Lower lobe of right lung (tissue), 2 donors: ENCODE measurements around the gene REL. TPM values are rescaled to one million over a fixed set of nuclear protein-coding genes. Genes with fewer than 3 reads are reported as not detected.

Experiments
- ATAC-seq, 2 donors: fragments of 200-7000 bp; cut with Tn5 transposase; one replicate each; pipeline ENCODE4 v1.9.1; 2020 to 2022; ENCODE audit warnings: mild to moderate bottlenecking in 2 of 2, moderate library complexity in 2 of 2
- DNase-seq: peaks from one replicate; pipeline ENCODE4 v3.0.0-alpha.2; 2020
- H3K27ac ChIP-seq: fragments of 200-600 bp; one replicate; pipeline ENCODE4 v1.8.0; 2022
- H3K27me3 ChIP-seq: fragments of 200-600 bp; one replicate; pipeline ENCODE4 v1.8.0; 2022; ENCODE audit warnings: low read depth
- H3K36me3 ChIP-seq: fragments of 200-600 bp; one replicate; pipeline ENCODE4 v1.8.0; 2022; ENCODE audit warnings: mild to moderate bottlenecking
- H3K4me1 ChIP-seq: fragments of 200-600 bp; one replicate; pipeline ENCODE4 v1.8.0; 2022
- H3K4me3 ChIP-seq: fragments of 200-600 bp; one replicate; pipeline ENCODE4 v1.8.0; 2022; ENCODE audit warnings: mild to moderate bottlenecking
- H3K9me3 ChIP-seq: fragments of 200-600 bp; one replicate; pipeline ENCODE4 v1.8.0; 2022
- CTCF ChIP-seq: fragments of 200-600 bp; IDR thresholded peaks from one replicate; pipeline ENCODE4 v1.8.0; 2022; ENCODE audit warnings: antibody characterized with exemption, mild to moderate bottlenecking
- intact Hi-C: fragments of 100-400 bp; cut with DNase I; formaldehyde crosslinking; loops from one replicate; pipeline ENCODE4 v1.11.0; 2022
- total RNA-seq: library from RNA; stranded (reverse); fragmentation: NEBNext Ultra II Directional; extraction: Animal tissue kit (Norgen Biotek cat#: 25700); gene quantifications from one replicate; pipeline ENCODE4 v1.2.1, GENCODE V29; 2021
- donor health status: DM: no; HTN: yes; CAD: no; lungs with severe emphysema.

The REL gene
- total RNA-seq, 1 donor from 2014 or later = 33.6 TPM

GRCh38 chr2:60957643-60958042 lies 76.3 kb downstream of the REL start:
- no peak overlapping the region for H3K4me3 ChIP-seq
- no peak for ATAC-seq
- no peaks in the 10 kb centered on the region for H3K9me3 ChIP-seq
- peaks cover 20% of the 10 kb centered on the region for H3K36me3 ChIP-seq
- intact Hi-C loops = no loop called here
- no peak overlapping the region for H3K27ac ChIP-seq
- no peaks in the 10 kb centered on the region for H3K4me1 ChIP-seq
- no peak for DNase-seq
- TF ChIP-seq CTCF = no peak
- no peaks in the 10 kb centered on the region for H3K27me3 ChIP-seq

GRCh38 chr2:60958361-60958760 lies 77.0 kb downstream of the REL start:
- no peak for DNase-seq
- H3K9me3 ChIP-seq = no peaks in the 10 kb centered on the region
- H3K4me1 ChIP-seq = no peaks in the 10 kb centered on the region
- H3K4me3 ChIP-seq = no peak overlapping the region
- ATAC-seq = no peak
- no peak for TF ChIP-seq CTCF
- no peak overlapping the region for H3K27ac ChIP-seq
- H3K36me3 ChIP-seq = peaks cover 17% of the 10 kb centered on the region
- no peaks in the 10 kb centered on the region for H3K27me3 ChIP-seq
- intact Hi-C loops = no loop called here

- Histone ChIP-seq H3K36me3 (peaks cover 14% of the 10 kb centered on the region), H3K4me1 (no peaks in the 10 kb centered on the region), H3K4me3 (no peak overlapping the region), H3K27ac (no peak overlapping the region), H3K27me3 (no peaks in the 10 kb centered on the region), H3K9me3 (no peaks in the 10 kb centered on the region)
- ATAC-seq (no peak), DNase-seq (no peak)
- intact Hi-C loops = no loop called here
- TF ChIP-seq CTCF = no peak
These were observed 77.4 kb downstream of the REL start for GRCh38 chr2:60958800-60959199.

GRCh38 chr2:60959501-60959900 lies 78.1 kb downstream of the REL start:
- TF ChIP-seq CTCF = no peak
- Histone ChIP-seq H3K27ac (no peak overlapping the region), H3K27me3 (no peaks in the 10 kb centered on the region), H3K9me3 (no peaks in the 10 kb centered on the region), H3K4me1 (no peaks in the 10 kb centered on the region), H3K4me3 (no peak overlapping the region), H3K36me3 (peaks cover 8% of the 10 kb centered on the region)
- intact Hi-C loops = no loop called here
- no peak for DNase-seq
- no peak for ATAC-seq

- no peaks in the 10 kb centered on the region for H3K27me3 ChIP-seq
- H3K9me3 ChIP-seq = no peaks in the 10 kb centered on the region
- no peak overlapping the region for H3K27ac ChIP-seq
- ATAC-seq = no peak
- H3K36me3 ChIP-seq = peaks cover 8% of the 10 kb centered on the region
- DNase-seq = no peak
- no peak for TF ChIP-seq CTCF
- no peaks in the 10 kb centered on the region for H3K4me1 ChIP-seq
- intact Hi-C loops = no loop called here
- no peak overlapping the region for H3K4me3 ChIP-seq
These were observed 79.3 kb downstream of the REL start for GRCh38 chr2:60960706-60961105.

- ATAC-seq (peak; percentile 88 to 94), DNase-seq (no peak)
- Histone ChIP-seq H3K27me3 (no peaks in the 10 kb centered on the region), H3K27ac (no peak overlapping the region), H3K9me3 (no peaks in the 10 kb centered on the region), H3K4me3 (no peak overlapping the region), H3K36me3 (peaks cover 8% of the 10 kb centered on the region), H3K4me1 (no peaks in the 10 kb centered on the region)
- no peak for TF ChIP-seq CTCF
- intact Hi-C loops = no loop called here
These were observed 80.1 kb downstream of the REL start for GRCh38 chr2:60961457-60961856.
